Lower lobe of right lung (tissue), 2 donors: Measurements from ENCODE around the gene GTF2H1. TPM values are rescaled to one million over a fixed set of nuclear protein-coding genes. Genes with fewer than 3 reads are reported as not detected.

Source experiments
- ATAC-seq, 2 donors: fragments of 200-7000 bp; cut with Tn5 transposase; one replicate each; pipeline ENCODE4 v1.9.1; 2020 to 2022; ENCODE audit warnings: mild to moderate bottlenecking in 2 of 2, moderate library complexity in 2 of 2
- DNase-seq: peaks from one replicate; pipeline ENCODE4 v3.0.0-alpha.2; 2020
- H3K27ac ChIP-seq: fragments of 200-600 bp; one replicate; pipeline ENCODE4 v1.8.0; 2022
- H3K27me3 ChIP-seq: fragments of 200-600 bp; one replicate; pipeline ENCODE4 v1.8.0; 2022; ENCODE audit warnings: low read depth
- H3K36me3 ChIP-seq: fragments of 200-600 bp; one replicate; pipeline ENCODE4 v1.8.0; 2022; ENCODE audit warnings: mild to moderate bottlenecking
- H3K4me1 ChIP-seq: fragments of 200-600 bp; one replicate; pipeline ENCODE4 v1.8.0; 2022
- H3K4me3 ChIP-seq: fragments of 200-600 bp; one replicate; pipeline ENCODE4 v1.8.0; 2022; ENCODE audit warnings: mild to moderate bottlenecking
- H3K9me3 ChIP-seq: fragments of 200-600 bp; one replicate; pipeline ENCODE4 v1.8.0; 2022
- intact Hi-C: fragments of 100-400 bp; cut with DNase I; formaldehyde crosslinking; loops from one replicate; pipeline ENCODE4 v1.11.0; 2022
- total RNA-seq: library from RNA; stranded (reverse); fragmentation: NEBNext Ultra II Directional; extraction: Animal tissue kit (Norgen Biotek cat#: 25700); gene quantifications from one replicate; pipeline ENCODE4 v1.2.1, GENCODE V29; 2021
- TF ChIP-seq, protein P1 (sequence below): fragments of 200-600 bp; IDR thresholded peaks from one replicate; pipeline ENCODE4 v1.8.0; 2022; ENCODE audit warnings: antibody characterized with exemption, mild to moderate bottlenecking
- donor health status: DM: no; HTN: yes; CAD: no; lungs with severe emphysema.

GTF2H1 gene
- total RNA-seq, 1 donor from 2014 or later = 38.3 TPM

DNA sequence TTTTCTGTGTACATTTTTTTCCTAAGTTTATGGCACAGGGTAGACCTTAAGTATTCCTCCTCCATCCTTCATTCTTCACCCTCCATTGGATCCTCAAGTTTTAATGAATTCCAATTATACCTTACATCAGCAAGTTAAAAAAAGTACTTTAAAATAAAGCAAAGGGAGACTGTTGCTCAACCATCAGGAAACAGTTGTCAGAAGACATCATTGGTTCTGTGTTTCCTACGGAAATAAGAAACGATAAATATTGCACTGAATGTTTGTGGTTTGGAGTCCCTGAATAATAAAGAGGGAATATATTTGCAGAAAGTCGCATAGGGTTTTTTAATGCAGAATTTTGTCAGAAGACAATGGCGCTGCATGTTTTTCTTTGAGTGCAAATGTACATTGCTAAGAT lies 43.9 kb downstream of the GTF2H1 start:
- H3K4me3 ChIP-seq = no peak overlapping the region
- H3K27ac ChIP-seq = no peak overlapping the region
- intact Hi-C loops = no loop called here
- no peaks in the 10 kb centered on the region for H3K27me3 ChIP-seq
- peaks cover 64% of the 10 kb centered on the region for H3K36me3 ChIP-seq
- no peaks in the 10 kb centered on the region for H3K9me3 ChIP-seq
- TF ChIP-seq, protein P1, sequence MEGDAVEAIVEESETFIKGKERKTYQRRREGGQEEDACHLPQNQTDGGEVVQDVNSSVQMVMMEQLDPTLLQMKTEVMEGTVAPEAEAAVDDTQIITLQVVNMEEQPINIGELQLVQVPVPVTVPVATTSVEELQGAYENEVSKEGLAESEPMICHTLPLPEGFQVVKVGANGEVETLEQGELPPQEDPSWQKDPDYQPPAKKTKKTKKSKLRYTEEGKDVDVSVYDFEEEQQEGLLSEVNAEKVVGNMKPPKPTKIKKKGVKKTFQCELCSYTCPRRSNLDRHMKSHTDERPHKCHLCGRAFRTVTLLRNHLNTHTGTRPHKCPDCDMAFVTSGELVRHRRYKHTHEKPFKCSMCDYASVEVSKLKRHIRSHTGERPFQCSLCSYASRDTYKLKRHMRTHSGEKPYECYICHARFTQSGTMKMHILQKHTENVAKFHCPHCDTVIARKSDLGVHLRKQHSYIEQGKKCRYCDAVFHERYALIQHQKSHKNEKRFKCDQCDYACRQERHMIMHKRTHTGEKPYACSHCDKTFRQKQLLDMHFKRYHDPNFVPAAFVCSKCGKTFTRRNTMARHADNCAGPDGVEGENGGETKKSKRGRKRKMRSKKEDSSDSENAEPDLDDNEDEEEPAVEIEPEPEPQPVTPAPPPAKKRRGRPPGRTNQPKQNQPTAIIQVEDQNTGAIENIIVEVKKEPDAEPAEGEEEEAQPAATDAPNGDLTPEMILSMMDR = no peak
- no peaks in the 10 kb centered on the region for H3K4me1 ChIP-seq
- DNase-seq (no peak), ATAC-seq (no peak)

DNA sequence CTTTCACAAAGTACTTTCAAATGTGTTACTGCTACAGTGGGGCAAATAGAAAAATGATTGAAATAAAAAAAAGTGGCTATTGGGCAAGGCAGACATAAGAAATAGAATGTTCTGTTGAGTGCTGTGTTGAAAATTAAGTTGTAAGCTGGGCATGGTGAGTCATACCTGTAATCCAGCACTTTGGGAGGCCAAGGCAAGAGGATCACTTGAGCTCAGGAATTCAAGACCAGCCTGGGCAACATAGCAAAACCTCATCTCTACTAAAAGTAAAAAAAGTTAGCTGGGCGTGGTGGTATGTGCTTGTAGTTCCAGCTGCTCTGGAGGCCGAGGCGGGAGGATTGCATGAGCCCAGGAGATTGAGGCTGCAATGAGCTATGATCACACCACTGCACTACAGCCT lies 45.1 kb downstream of the GTF2H1 start:
- no peaks in the 10 kb centered on the region for H3K9me3 ChIP-seq
- peaks cover 52% of the 10 kb centered on the region for H3K36me3 ChIP-seq
- intact Hi-C loops = no loop called here
- DNase-seq (no peak), ATAC-seq (no peak)
- TF ChIP-seq, protein P1 = no peak
- H3K4me3 ChIP-seq = no peak overlapping the region
- no peaks in the 10 kb centered on the region for H3K4me1 ChIP-seq
- no peaks in the 10 kb centered on the region for H3K27me3 ChIP-seq
- H3K27ac ChIP-seq = no peak overlapping the region

DNA sequence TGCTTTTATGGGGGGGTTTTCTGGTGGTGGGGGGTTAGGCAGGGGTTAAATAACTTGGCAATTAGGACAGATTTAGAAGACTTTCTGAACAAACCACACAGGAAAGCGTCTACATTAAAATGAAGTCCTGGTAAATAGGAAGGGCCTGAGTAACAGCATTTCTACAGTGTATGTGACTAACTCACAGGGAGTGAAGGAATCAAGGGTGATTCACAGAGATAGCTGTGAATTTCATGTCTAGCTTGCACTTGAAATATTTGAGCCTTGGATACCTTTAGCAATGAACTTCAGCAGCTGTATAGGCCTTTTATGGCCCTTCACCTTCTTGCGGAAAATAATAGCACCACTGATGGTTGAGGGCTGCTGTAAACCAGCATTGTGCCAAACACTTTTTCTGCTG lies 45.9 kb downstream of the GTF2H1 start:
- TF ChIP-seq, protein P1 = no peak
- ATAC-seq = no peak

DNA sequence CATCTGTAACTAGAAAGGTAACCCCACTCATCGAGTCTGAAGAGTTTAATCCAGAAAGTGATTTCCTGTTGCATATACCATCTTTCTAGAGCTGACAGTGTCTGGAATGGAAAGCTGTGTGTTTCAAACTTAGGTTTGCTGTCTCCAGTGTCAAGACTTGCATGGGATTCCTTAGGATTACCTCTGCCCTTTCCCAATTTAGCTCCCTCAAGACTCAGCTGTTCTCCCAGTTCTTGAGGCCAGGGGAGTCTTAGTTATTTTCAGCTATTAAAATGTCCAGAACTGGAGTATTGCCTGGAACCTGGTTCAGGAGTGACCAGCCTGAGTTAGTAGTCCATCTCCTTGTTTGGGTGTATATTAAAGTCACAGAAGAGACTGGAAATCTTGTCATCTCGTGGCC lies 47.0 kb downstream of the GTF2H1 start:
- H3K4me1 ChIP-seq = no peaks in the 10 kb centered on the region
- DNase-seq (no peak), ATAC-seq (no peak)
- H3K27ac ChIP-seq = no peak overlapping the region
- no peaks in the 10 kb centered on the region for H3K27me3 ChIP-seq
- H3K36me3 ChIP-seq = peaks cover 33% of the 10 kb centered on the region
- TF ChIP-seq, protein P1 = no peak
- intact Hi-C loops = no loop called here
- no peaks in the 10 kb centered on the region for H3K9me3 ChIP-seq
- H3K4me3 ChIP-seq = no peak overlapping the region

More for the DNA sequence above, 45.9 kb downstream of the GTF2H1 start:
- no peak for DNase-seq
- H3K27me3 ChIP-seq = no peaks in the 10 kb centered on the region
- H3K36me3 ChIP-seq = peaks cover 45% of the 10 kb centered on the region
- H3K4me3 ChIP-seq = no peak overlapping the region
- no peaks in the 10 kb centered on the region for H3K9me3 ChIP-seq
- H3K27ac ChIP-seq = no peak overlapping the region
- no peaks in the 10 kb centered on the region for H3K4me1 ChIP-seq
- intact Hi-C loops = no loop called here

DNA sequence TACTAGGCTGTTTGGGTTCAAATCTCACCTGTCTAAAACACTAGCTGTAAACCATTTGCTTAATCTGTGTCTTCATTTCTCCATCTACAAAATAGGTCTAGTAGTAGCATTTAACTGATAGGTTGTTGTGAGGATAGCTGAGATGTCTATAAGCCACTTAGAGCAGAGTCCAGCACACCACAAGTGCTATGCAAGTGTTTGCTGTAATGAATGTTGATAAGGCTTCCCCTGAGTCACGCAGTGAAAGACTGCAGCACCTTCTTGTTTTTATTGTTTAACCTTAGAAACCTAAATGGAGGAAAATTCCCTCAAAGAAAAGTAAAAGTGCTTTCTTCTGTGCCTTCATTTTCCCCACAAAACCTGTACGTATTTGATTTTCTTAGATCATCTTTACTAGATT lies 48.9 kb downstream of the GTF2H1 start:
- intact Hi-C loops = no loop called here
- TF ChIP-seq, protein P1 = no peak
- no peak for DNase-seq
- no peaks in the 10 kb centered on the region for H3K9me3 ChIP-seq
- H3K27me3 ChIP-seq = no peaks in the 10 kb centered on the region
- H3K4me3 ChIP-seq = no peak overlapping the region
- H3K4me1 ChIP-seq = no peaks in the 10 kb centered on the region
- no peak overlapping the region for H3K27ac ChIP-seq
- H3K36me3 ChIP-seq = peaks cover 15% of the 10 kb centered on the region
- ATAC-seq = peak in 1 of 2 donors; percentile 49

DNA sequence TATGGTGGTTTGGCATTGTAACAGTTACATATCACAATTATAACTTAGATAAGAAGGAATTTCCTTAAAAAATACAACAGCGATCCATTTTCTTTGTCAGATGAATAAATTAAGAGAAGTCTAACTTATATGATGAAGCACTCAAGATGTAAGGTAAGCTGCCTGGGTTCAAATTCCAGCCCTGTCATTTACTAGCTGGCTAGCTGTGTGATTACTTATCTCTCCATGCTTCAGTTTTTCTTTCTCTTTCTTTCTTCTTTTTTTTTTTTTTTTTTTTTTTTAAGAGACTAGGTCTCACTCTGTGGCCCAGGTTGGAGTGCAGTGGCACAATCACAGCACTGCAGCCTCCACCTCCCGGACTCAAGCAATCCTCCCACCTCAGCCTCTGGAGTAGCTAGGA lies 49.8 kb downstream of the GTF2H1 start:
- ATAC-seq = no peak
- TF ChIP-seq, protein P1 = no peak

More for the DNA sequence above, 49.8 kb downstream of the GTF2H1 start:
- Histone ChIP-seq H3K27me3 (no peaks in the 10 kb centered on the region), H3K27ac (no peak overlapping the region), H3K4me1 (no peaks in the 10 kb centered on the region), H3K36me3 (peaks cover 6% of the 10 kb centered on the region), H3K4me3 (no peak overlapping the region), H3K9me3 (no peaks in the 10 kb centered on the region)
- DNase-seq = no peak
- intact Hi-C loops = no loop called here
